Neural progenitor cell (in vitro differentiated cells): ENCODE data around the gene CLIC5.

Experiments
- CTCF ChIP-seq: fragments of 200-600 bp; sonication (generic); IDR thresholded peaks from 2 replicates; pipeline ENCODE4 v1.5.1; 2017; ENCODE audit warnings: antibody characterized with exemption, mild to moderate bottlenecking
- EZH2 ChIP-seq: fragments of 200-600 bp; sonication (generic); IDR thresholded peaks from 2 replicates; pipeline ENCODE4 v1.6.1; 2017; ENCODE audit warnings: antibody characterized with exemption, mild to moderate bottlenecking, moderate library complexity

DNA sequence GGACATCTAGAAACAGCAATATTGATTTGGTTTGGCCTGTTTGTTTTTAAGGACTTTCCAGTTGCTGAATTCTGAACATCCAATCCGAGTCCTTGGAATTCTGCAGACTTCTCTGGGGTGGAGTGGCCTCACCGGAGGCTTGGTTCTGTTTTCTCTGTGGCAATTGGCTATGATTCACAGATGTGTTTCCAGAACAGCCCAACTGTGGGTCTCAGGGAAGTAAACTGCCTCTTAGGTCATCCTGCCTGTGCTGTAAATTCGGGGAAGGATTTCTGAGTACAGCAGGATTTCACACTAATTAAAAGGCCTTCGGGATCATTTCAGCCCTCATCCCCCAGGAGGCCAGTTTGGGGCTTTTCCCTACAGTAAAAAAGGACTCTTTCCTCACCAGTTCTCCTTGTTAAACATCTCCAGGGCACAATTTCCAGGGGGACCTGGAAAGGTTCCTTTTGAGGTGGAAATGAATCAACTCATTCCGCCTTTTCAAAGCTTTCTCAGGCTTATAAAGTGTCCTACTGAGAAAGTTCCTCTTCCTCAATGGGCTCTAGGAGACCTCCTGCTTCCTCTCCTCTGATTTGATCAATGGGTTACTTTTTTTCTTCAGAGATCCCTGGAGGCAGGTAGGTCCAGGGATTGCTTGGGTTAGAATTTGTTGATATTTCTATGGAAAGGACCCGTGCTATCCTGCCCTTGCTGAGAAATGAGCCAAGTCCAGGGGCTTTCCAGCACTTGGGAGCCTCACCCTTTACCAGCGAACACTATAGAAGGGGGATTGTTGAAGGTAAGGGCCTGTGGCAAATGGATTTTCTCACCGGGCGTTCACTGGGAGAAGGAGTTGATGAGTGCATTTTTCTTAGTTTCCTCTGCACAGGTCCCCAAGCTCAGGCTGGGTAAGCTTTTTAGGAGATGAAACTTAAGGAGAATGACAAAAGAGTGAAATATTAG lies 114.6 kb downstream of the CLIC5 start:
- TF ChIP-seq CTCF: no peak
- no peak for TF ChIP-seq EZH2
